Measurements from ENCODE around the gene QRFP. TPM values are rescaled to one million over a fixed set of nuclear protein-coding genes. Genes with fewer than 3 reads are reported as not detected.

The QRFP gene
- total RNA-seq, 1 experiment from 2014 or later: not detected

GRCh38 chr9:130901498-130902203 is 5.0 kb upstream of the QRFP start:
- Histone ChIP-seq H4K20me1 (ENCODE audit: insufficient read depth) (no peaks in the 10 kb centered on the region), H3K36me3 (ENCODE audit: control insufficient read depth in 1 of 2, insufficient read depth in 2 of 2, low read length in 2 of 2) (no peaks in the 10 kb centered on the region), H3K4me3 (replicated peaks in 1 of 2; ENCODE audit: low read depth in 1 of 2, low read length in 2 of 2) (no peak overlapping the region), H2AFZ (ENCODE audit: low read depth, low read length, poor library complexity, severe bottlenecking) (no peak overlapping the region), H3K9me2 (ENCODE audit: insufficient read depth) (no peaks in the 10 kb centered on the region), H3K27me3 (ENCODE audit: insufficient read depth, low read length) (no peaks in the 10 kb centered on the region), H3K27ac (ENCODE audit: low read depth, low read length) (no peak overlapping the region), H3K4me1 (ENCODE audit: control insufficient read depth in 1 of 2, insufficient read depth in 2 of 2, low read length in 2 of 2) (no peaks in the 10 kb centered on the region), H3K9ac (ENCODE audit: low read length) (no peak overlapping the region), H3K4me2 (ENCODE audit: low read length) (no peak overlapping the region), H3K79me2 (ENCODE audit: insufficient read depth, low read length) (no peaks in the 10 kb centered on the region), H3K9me3 (ENCODE audit: control insufficient read depth in 1 of 2, insufficient read depth in 1 of 2, low read depth in 1 of 2, low read length in 2 of 2) (no peaks in the 10 kb centered on the region)
- POLR2A ChIA-PET: no interaction called here
- RAD21 ChIA-PET (ENCODE audit: low non-redundant PET in 1 of 2, low total read pairs in 2 of 2, uncharacterized antibody in 2 of 2, unreplicated experiment in 2 of 2): no interaction called here
- no peak for DNase-seq (ENCODE audit: low read depth, low spot score)
- intact Hi-C loops (cut with micrococcal nuclease): no loop called here
- ATAC-seq: no peak
- BruUV-seq (replicated peaks): no TSS peak
- TF ChIP-seq, protein P1, sequence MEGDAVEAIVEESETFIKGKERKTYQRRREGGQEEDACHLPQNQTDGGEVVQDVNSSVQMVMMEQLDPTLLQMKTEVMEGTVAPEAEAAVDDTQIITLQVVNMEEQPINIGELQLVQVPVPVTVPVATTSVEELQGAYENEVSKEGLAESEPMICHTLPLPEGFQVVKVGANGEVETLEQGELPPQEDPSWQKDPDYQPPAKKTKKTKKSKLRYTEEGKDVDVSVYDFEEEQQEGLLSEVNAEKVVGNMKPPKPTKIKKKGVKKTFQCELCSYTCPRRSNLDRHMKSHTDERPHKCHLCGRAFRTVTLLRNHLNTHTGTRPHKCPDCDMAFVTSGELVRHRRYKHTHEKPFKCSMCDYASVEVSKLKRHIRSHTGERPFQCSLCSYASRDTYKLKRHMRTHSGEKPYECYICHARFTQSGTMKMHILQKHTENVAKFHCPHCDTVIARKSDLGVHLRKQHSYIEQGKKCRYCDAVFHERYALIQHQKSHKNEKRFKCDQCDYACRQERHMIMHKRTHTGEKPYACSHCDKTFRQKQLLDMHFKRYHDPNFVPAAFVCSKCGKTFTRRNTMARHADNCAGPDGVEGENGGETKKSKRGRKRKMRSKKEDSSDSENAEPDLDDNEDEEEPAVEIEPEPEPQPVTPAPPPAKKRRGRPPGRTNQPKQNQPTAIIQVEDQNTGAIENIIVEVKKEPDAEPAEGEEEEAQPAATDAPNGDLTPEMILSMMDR (IDR thresholded peaks at IDR 0.05 in 2 of 3, conservative IDR thresholded peaks at IDR 0.05 in 1 of 3; ENCODE audit: borderline replicate concordance in 1 of 3, insufficient read depth in 1 of 3, low read depth in 2 of 3, low read length in 2 of 3): no peak
- TF ChIP-seq CEBPB (IDR thresholded peaks at IDR 0.05; ENCODE audit: low read depth) (no peak), CBX3 (IDR thresholded peaks at IDR 0.05; ENCODE audit: low read depth) (no peak), SP1 (IDR thresholded peaks at IDR 0.05; ENCODE audit: low read depth) (no peak), POLR2AphosphoS5 (IDR thresholded peaks at IDR 0.05; ENCODE audit: low read depth, low read length) (no peak), ZFX (IDR thresholded peaks at IDR 0.05) (no peak), TCF7L2 (IDR thresholded peaks at IDR 0.05; ENCODE audit: borderline replicate concordance, extremely low read depth, insufficient read depth, insufficient read length) (no peak), ZBTB33 (IDR thresholded peaks at IDR 0.05; ENCODE audit: extremely low read depth, insufficient replicate concordance, low read length) (no peak), YY1 (IDR thresholded peaks at IDR 0.05; ENCODE audit: extremely low read depth, insufficient replicate concordance, low read depth, low read length) (no peak), RAD21 (IDR thresholded peaks at IDR 0.05; ENCODE audit: low read depth) (no peak)
- CTCF ChIA-PET: no interaction called here
